Spleen (tissue), 11 donors: ENCODE data around the gene PPP2R2B. TPM values are rescaled to one million over a fixed set of nuclear protein-coding genes. Genes with fewer than 3 reads are reported as not detected.

ENCODE experiments used
- DNase-seq: peaks from one replicate; pipeline ENCODE4 v3.0.0-alpha.2; 2020
- H3K27ac ChIP-seq, 8 donors: fragments of 200-600 bp; sonication (generic) in 7 of 8; 1 replicate in 4 of 8; 2 replicates in 4 of 8; pipeline versions ENCODE4 v1.5.0 to v1.8.0; 2016 to 2021; ENCODE audit warnings: inconsistent platforms in 4 of 8, mild to moderate bottlenecking in 4 of 8, moderate library complexity in 1 of 8
- H3K27me3 ChIP-seq, 7 donors: fragments of 200-600 bp; sonication (generic) in 6 of 7; replicated peaks in 1 of 7; 1 replicate in 4 of 7; 2 replicates in 3 of 7; pipeline versions ENCODE4 v1.5.0 to v1.8.0; 2016 to 2021; ENCODE audit warnings: inconsistent platforms in 3 of 7, mild to moderate bottlenecking in 1 of 7
- H3K36me3 ChIP-seq, 6 donors: fragments of 200-600 bp; sonication (generic) in 5 of 6; 1 replicate in 4 of 6; 2 replicates in 2 of 6; pipeline versions ENCODE4 v1.5.0 to v1.8.0; 2016 to 2021; ENCODE audit warnings: inconsistent platforms in 2 of 6
- H3K4me1 ChIP-seq, 6 donors: fragments of 200-600 bp; sonication (generic) in 5 of 6; 1 replicate in 3 of 6; 2 replicates in 3 of 6; pipeline versions ENCODE4 v1.5.0 to v1.8.0; 2016 to 2021; ENCODE audit warnings: inconsistent platforms in 3 of 6
- H3K4me3 ChIP-seq, 8 donors: fragments of 200-600 bp; sonication (generic) in 7 of 8; 1 replicate in 4 of 8; 2 replicates in 4 of 8; pipeline versions ENCODE4 v1.5.0 to v1.8.0; 2016 to 2021; ENCODE audit warnings: inconsistent platforms in 4 of 8, mild to moderate bottlenecking in 4 of 8, moderate library complexity in 2 of 8
- H3K9me3 ChIP-seq, 8 donors: fragments of 200-600 bp; sonication (generic) in 7 of 8; 1 replicate in 4 of 8; 2 replicates in 4 of 8; pipeline versions ENCODE4 v1.5.0 to v1.8.0; 2016 to 2021; ENCODE audit warnings: inconsistent platforms in 4 of 8
- POLR2A ChIP-seq, 3 donors: fragments of 450-650 bp; IDR thresholded peaks; one replicate each; pipeline ENCODE4 v1.5.1; 2017; ENCODE audit warnings: antibody characterized with exemption in 3 of 3, mild to moderate bottlenecking in 1 of 3
- POLR2AphosphoS5 ChIP-seq, 3 donors: sonication (generic); formaldehyde crosslinking; IDR thresholded peaks; one replicate each; pipeline ENCODE4 v1.5.1; 2017; ENCODE audit warnings: antibody characterized with exemption in 3 of 3
- WGBS, 5 donors: extraction: QIAGEN DNeasy Blood & Tissue Kit in 3 of 5; methylation state at CpG; one replicate each; pipeline versions ENCODE4 v1.1.5 to v1.1.7; 2013 to 2018; 5-methylcytosine and 5-hydroxymethylcytosine counted together
- intact Hi-C: fragments of 100-400 bp; cut with DNase I; formaldehyde crosslinking; loops from one replicate; pipeline ENCODE4 v1.15.0; 2023; ENCODE audit warnings: low total_unique reads
- polyA plus RNA-seq, 3 donors: library from polyadenylated mRNA; stranded (reverse); fragments of 200-250 nt; gene quantifications; one replicate each; pipeline ENCODE4 v1.2.1, GENCODE V29; 2013
- total RNA-seq, 7 donors: library from RNA; depleted of rRNA in 3 of 7; stranded (reverse); fragments of >200 nt in 3 of 7; fragmentation: NEBNext Ultra II Directional in 4 of 7; extraction: Animal tissue kit (Norgen Biotek cat#: 25700) in 4 of 7; gene quantifications; one replicate each; pipeline versions ENCODE4 v1.1.0 to v1.2.1, GENCODE V29; 2016 to 2021
- TF ChIP-seq, protein P1 (sequence below), 11 experiments: fragments of 200-600 bp in 7 of 11; fragments of 450-650 bp in 4 of 11; sonication (generic) in 4 of 11; IDR thresholded peaks in 8 of 11; conservative IDR thresholded peaks in 3 of 11; 1 replicate in 7 of 11; 2 replicates in 4 of 11; pipeline versions ENCODE4 v1.4.0 to v1.8.0; 2016 to 2021; ENCODE audit warnings: antibody characterized with exemption in 11 of 11, inconsistent platforms in 4 of 11, mild to moderate bottlenecking in 1 of 11
- donor health status: healthy with polysubstance abuse.
- donor health status: DM: no; HTN: no; CAD: no; lungs with moderate emphysema.
- donor health status: DM: no; HTN: no; CAD: no.
- donor health status: Bipolar disorder and iron deficiency.
- donor health status: healthy.
- donor health status: DM: no; HTN: no; CAD: no.
- donor health status: DM: yes; HTN: yes; CAD: no.

PPP2R2B gene
- total and polyA plus RNA-seq, 10 donors = 0.17 to 9.3 (median 4.1) TPM

DNA sequence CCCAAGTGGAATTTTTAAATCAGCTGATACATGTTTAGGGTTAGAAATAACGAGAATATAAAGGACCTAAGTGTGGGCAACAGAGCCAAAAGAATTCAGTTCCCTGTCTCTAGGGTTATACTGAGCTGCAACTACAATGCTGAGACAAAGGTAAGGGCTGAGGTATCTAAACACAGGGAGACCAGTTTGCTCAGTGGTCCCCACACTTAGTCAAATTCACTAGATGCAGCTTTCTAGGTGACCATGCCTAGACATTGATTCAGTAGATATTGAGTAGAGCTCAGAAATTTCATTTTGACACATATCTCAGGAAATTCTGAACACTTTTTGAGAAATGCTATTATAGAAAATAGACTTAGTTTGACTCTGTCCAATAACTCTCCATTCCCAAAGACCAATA, 84.8 kb downstream of the PPP2R2B start:
- H3K9me3 ChIP-seq = no peaks in the 10 kb centered on the region
- H3K36me3 ChIP-seq = no peaks in the 10 kb centered on the region
- H3K27ac ChIP-seq = no peak overlapping the region
- H3K4me1 ChIP-seq = peaks cover 0 to 17% (median 0%) of the 10 kb centered on the region in 6 donors
- no peak overlapping the region for H3K4me3 ChIP-seq
- DNase-seq = no peak
- TF ChIP-seq POLR2A (IDR thresholded peaks at IDR 0.05) = no peak
- no peaks in the 10 kb centered on the region for H3K27me3 ChIP-seq
- intact Hi-C loops = no loop called here
- 67 to 89% (median 76%) methylated on average over 1 of the region's 1 CpG for WGBS, 5 donors

DNA sequence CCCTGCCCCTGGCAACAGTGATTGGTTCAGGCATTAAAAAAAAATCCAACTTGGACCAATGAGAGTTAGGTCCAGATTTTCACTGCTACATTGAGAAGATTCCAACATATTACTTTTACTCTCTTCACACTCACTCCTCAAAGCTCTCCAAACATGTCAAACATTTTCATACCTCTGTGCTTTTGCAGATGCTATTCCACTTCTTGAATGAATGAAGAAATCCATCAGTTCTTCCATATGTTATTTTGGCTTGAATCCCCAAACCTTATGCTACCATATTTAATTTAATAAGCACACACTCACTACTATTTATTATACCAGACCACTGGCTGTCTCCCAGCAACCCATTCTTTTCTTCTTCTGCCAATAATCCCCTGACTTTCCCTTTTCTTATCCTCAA, 87.1 kb downstream of the PPP2R2B start:
- DNase-seq = no peak
- Histone ChIP-seq H3K4me1 (peaks cover 0 to 17% (median 0%) of the 10 kb centered on the region in 6 donors), H3K36me3 (no peaks in the 10 kb centered on the region), H3K4me3 (no peak overlapping the region), H3K27me3 (no peaks in the 10 kb centered on the region), H3K27ac (no peak overlapping the region), H3K9me3 (no peaks in the 10 kb centered on the region)
- TF ChIP-seq POLR2A (IDR thresholded peaks at IDR 0.05) (no peak), POLR2AphosphoS5 (IDR thresholded peaks at IDR 0.05) (no peak)
- TF ChIP-seq, protein P1, sequence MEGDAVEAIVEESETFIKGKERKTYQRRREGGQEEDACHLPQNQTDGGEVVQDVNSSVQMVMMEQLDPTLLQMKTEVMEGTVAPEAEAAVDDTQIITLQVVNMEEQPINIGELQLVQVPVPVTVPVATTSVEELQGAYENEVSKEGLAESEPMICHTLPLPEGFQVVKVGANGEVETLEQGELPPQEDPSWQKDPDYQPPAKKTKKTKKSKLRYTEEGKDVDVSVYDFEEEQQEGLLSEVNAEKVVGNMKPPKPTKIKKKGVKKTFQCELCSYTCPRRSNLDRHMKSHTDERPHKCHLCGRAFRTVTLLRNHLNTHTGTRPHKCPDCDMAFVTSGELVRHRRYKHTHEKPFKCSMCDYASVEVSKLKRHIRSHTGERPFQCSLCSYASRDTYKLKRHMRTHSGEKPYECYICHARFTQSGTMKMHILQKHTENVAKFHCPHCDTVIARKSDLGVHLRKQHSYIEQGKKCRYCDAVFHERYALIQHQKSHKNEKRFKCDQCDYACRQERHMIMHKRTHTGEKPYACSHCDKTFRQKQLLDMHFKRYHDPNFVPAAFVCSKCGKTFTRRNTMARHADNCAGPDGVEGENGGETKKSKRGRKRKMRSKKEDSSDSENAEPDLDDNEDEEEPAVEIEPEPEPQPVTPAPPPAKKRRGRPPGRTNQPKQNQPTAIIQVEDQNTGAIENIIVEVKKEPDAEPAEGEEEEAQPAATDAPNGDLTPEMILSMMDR (IDR thresholded peaks at IDR 0.05 in 8 of 11, conservative IDR thresholded peaks at IDR 0.05 in 3 of 11) = no peak
- intact Hi-C loops = no loop called here

DNA sequence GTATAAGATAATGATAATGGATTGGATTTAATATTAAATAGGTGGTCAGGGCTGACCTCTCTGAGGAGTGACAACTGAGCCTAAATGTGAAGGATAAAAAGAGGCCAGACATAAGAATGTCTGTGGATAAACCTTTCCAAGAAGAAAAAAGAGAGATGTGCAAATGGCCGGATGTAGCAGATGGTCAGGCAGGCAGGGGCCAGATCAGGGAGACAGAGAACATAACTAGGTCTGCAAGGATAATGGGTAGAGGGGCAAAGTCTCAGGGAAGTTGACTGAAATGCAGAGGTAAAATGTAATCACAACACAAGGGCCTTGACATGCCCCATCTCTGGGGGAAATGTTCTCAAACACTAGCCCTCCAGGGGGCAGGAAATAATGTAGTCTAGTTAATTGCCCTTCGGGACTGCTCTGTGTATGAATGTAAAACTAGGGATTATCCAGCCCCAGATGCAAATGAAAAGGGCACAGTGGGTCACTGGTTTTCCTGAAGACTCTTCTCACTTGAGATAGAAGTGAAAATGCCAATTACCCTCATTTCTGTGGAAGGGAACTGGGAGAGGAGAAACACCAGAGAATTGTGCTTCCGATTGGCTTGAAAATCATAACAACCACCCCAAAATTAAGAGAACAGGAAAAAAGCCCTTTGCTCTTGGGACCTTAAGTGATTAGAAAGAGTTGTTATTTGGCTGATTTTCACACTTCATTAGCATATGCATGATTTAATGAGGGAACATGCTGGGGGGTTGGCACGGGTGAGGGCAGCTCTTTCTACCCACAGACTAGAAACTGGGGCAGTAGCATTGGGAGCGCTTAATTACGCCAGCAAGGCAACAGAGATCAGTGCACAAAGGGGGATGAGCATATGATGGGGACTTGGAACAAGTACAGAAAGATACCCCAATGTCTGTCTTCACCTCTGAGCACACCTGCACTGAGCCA, 88.6 kb downstream of the PPP2R2B start:
- TF ChIP-seq, protein P1 (IDR thresholded peaks at IDR 0.05 in 8 of 11, conservative IDR thresholded peaks at IDR 0.05 in 3 of 11) = no peak
- no peak for TF ChIP-seq POLR2AphosphoS5 (IDR thresholded peaks at IDR 0.05)
- no peak for TF ChIP-seq POLR2A (IDR thresholded peaks at IDR 0.05)
- peaks cover 0 to 15% (median 0%) of the 10 kb centered on the region in 6 donors for H3K4me1 ChIP-seq
- intact Hi-C loops = no loop called here
- DNase-seq = no peak
- no peaks in the 10 kb centered on the region for H3K9me3 ChIP-seq
- 74 to 80% (median 79%) methylated on average over 6 of the region's 6 CpGs for WGBS, 5 donors
- no peaks in the 10 kb centered on the region for H3K27me3 ChIP-seq
- no peak overlapping the region for H3K27ac ChIP-seq
- H3K36me3 ChIP-seq = no peaks in the 10 kb centered on the region
- no peak overlapping the region for H3K4me3 ChIP-seq

DNA sequence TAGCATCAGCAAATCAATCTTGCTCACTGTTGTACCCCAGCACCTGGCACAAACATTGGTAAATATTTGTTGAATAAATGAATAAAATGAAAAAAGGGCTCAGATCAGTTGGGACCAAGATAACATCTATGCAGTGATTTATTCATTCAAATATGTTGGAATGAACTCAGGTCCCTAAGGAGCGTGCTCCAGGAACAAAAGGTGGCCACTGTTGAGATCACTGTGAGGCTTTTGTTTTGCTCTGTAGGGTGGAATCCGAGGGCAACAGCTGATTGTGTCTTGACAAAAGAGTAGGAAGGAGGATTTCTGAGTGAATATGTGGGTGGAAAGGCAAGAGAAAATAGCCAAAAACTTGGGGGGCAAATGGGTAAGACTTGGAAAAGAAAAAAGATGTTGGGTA, 89.7 kb downstream of the PPP2R2B start:
- intact Hi-C loops = no loop called here
- TF ChIP-seq POLR2AphosphoS5 (IDR thresholded peaks at IDR 0.05) (no peak), POLR2A (IDR thresholded peaks at IDR 0.05) (no peak)
- TF ChIP-seq, protein P1 (IDR thresholded peaks at IDR 0.05 in 8 of 11, conservative IDR thresholded peaks at IDR 0.05 in 3 of 11) = no peak
- H3K4me1 ChIP-seq = peaks cover 0 to 5% (median 0%) of the 10 kb centered on the region in 6 donors
- H3K36me3 ChIP-seq = no peaks in the 10 kb centered on the region
- H3K9me3 ChIP-seq = no peaks in the 10 kb centered on the region
- no peak for DNase-seq
- H3K4me3 ChIP-seq = no peak overlapping the region
- H3K27ac ChIP-seq = no peak overlapping the region
- no peaks in the 10 kb centered on the region for H3K27me3 ChIP-seq
- WGBS, 5 donors = 55 to 78% (median 68%) methylated on average over 2 of the region's 2 CpGs
